Esophagus muscularis mucosa (tissue), 4 donors: ENCODE results near the gene TENT4B. TPM values are rescaled to one million over a fixed set of nuclear protein-coding genes. Genes with fewer than 3 reads are reported as not detected.

Source experiments
- DNase-seq: peaks from one replicate; pipeline ENCODE4 v3.0.0-alpha.2; 2017; ENCODE audit errors: extremely low spot score
- H3K27ac ChIP-seq, 4 donors: fragments of 200-600 bp; sonication (generic); replicated peaks in 1 of 4; 1 replicate in 3 of 4; 2 replicates in 1 of 4; pipeline ENCODE4 v1.5.1; 2016 to 2019; ENCODE audit warnings: mild to moderate bottlenecking in 1 of 4
- H3K27me3 ChIP-seq, 4 donors: fragments of 200-600 bp; sonication (generic); one replicate each; pipeline versions ENCODE4 v1.5.1 to v1.6.0; 2016 to 2019
- H3K36me3 ChIP-seq, 4 donors: fragments of 200-600 bp; sonication (generic); one replicate each; pipeline ENCODE4 v1.5.1; 2016 to 2019
- H3K4me1 ChIP-seq, 4 donors: fragments of 200-600 bp; sonication (generic); one replicate each; pipeline ENCODE4 v1.5.1; 2016 to 2019
- H3K4me3 ChIP-seq, 4 donors: fragments of 200-600 bp; sonication (generic); 1 replicate in 2 of 4; 2 replicates in 2 of 4; pipeline ENCODE4 v1.5.1; 2016 to 2019; ENCODE audit warnings: mild to moderate bottlenecking in 4 of 4, moderate library complexity in 1 of 4
- H3K9me3 ChIP-seq, 4 donors: fragments of 200-600 bp; sonication (generic); 1 replicate in 3 of 4; 2 replicates in 1 of 4; pipeline ENCODE4 v1.5.1; 2016 to 2019
- EP300 ChIP-seq: sonication (generic); formaldehyde crosslinking; IDR thresholded peaks from one replicate; pipeline ENCODE4 v1.6.1; 2017; ENCODE audit warnings: antibody characterized with exemption
- POLR2A ChIP-seq: fragments of 450-650 bp; IDR thresholded peaks from one replicate; pipeline ENCODE4 v1.6.1; 2017; ENCODE audit warnings: antibody characterized with exemption, moderate library complexity, mild to moderate bottlenecking, low read depth
- POLR2AphosphoS5 ChIP-seq, 2 donors: sonication (generic); formaldehyde crosslinking; IDR thresholded peaks; one replicate each; pipeline ENCODE4 v1.6.1; 2017; ENCODE audit warnings: antibody characterized with exemption in 2 of 2
- WGBS: methylation state at CpG from one replicate; pipeline ENCODE4 v1.1.5; 2018; 5-methylcytosine and 5-hydroxymethylcytosine counted together
- intact Hi-C: fragments of 100-400 bp; cut with DNase I; formaldehyde crosslinking; loops from one replicate; pipeline ENCODE4 v1.15.1; 2023
- total RNA-seq, 4 donors: library from RNA; depleted of rRNA; stranded (reverse); fragments of >200 nt; gene quantifications; one replicate each; pipeline versions ENCODE4 v1.1.0 to v1.2.1, GENCODE V29; 2016
- TF ChIP-seq, protein P1 (sequence below), 3 experiments: fragments of 200-600 bp in 2 of 3; fragments of 450-650 bp in 1 of 3; sonication (generic) in 2 of 3; IDR thresholded peaks; one replicate each; pipeline ENCODE4 v1.5.1; 2017 to 2019; ENCODE audit warnings: antibody characterized with exemption in 3 of 3, mild to moderate bottlenecking in 2 of 3, moderate library complexity in 1 of 3

Gene TENT4B
- total RNA-seq, 4 donors from 2014 or later = 9.9 to 18.3 (median 16.7) TPM

DNA sequence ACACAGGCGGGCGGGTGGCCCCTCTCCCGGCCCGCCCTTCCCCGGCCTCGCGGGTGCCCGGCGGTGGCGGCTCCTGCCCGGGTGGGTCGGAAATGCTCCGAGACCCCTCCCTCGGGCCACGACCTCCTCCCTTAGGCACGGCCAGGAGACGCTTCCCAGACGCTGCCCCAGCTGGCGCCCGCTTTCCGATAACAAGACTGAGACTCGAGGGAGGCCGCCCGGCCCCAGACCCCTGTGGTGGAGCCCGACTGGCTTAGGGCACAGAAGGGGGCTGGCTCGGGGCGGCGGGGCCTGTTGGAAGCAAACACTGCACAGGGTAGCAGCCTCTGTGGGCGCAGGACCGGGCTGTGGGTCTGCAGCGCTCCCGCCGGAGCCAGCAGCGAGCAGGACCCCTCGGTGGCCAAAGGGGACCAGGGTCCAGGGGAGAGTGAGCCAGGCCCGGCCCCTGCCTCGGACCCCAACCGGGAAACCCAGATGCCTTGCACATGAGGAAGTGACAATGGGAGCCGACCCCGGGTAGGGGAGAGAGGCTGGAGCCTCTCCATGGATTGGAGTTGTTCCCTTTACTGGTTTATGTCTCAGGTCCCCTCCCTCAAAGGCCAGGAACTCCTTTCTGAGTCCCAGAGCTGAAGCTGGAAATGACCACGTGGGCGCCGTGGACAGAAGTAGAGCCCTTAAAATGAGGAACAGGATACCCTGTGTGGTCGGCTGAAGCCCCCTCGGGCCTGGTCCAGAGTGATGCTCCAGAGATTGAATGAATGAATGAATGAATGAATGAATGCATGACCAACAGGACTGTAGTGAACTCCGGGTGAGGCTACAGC lies 93.4 kb downstream of the TENT4B start:
- peaks cover 4 to 31% (median 25%) of the 10 kb centered on the region in 4 donors for H3K4me1 ChIP-seq
- peak overlapping the region; percentile 1 to 68 (median 64) for H3K27ac ChIP-seq
- peaks cover 0 to 12% (median 0%) of the 10 kb centered on the region in 4 donors for H3K27me3 ChIP-seq
- TF ChIP-seq POLR2AphosphoS5 (IDR thresholded peaks at IDR 0.05) (no peak), POLR2A (no peak), EP300 (no peak)
- TF ChIP-seq, protein P1, sequence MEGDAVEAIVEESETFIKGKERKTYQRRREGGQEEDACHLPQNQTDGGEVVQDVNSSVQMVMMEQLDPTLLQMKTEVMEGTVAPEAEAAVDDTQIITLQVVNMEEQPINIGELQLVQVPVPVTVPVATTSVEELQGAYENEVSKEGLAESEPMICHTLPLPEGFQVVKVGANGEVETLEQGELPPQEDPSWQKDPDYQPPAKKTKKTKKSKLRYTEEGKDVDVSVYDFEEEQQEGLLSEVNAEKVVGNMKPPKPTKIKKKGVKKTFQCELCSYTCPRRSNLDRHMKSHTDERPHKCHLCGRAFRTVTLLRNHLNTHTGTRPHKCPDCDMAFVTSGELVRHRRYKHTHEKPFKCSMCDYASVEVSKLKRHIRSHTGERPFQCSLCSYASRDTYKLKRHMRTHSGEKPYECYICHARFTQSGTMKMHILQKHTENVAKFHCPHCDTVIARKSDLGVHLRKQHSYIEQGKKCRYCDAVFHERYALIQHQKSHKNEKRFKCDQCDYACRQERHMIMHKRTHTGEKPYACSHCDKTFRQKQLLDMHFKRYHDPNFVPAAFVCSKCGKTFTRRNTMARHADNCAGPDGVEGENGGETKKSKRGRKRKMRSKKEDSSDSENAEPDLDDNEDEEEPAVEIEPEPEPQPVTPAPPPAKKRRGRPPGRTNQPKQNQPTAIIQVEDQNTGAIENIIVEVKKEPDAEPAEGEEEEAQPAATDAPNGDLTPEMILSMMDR (IDR thresholded peaks at IDR 0.05) = no peak
- peak overlapping the region; percentile 68 to 72 (median 70) for H3K4me3 ChIP-seq
- intact Hi-C loops = loop anchor here (5.0 to 10.0 kb wide), 2 partner anchors 121 to 418 kb away; partner anchors contain the start of gene BRD7
- DNase-seq = no peak
- 37% methylated on average over 11 of the region's 46 CpGs for WGBS
- H3K9me3 ChIP-seq = no peaks in the 10 kb centered on the region
- H3K36me3 ChIP-seq = no peaks in the 10 kb centered on the region

DNA sequence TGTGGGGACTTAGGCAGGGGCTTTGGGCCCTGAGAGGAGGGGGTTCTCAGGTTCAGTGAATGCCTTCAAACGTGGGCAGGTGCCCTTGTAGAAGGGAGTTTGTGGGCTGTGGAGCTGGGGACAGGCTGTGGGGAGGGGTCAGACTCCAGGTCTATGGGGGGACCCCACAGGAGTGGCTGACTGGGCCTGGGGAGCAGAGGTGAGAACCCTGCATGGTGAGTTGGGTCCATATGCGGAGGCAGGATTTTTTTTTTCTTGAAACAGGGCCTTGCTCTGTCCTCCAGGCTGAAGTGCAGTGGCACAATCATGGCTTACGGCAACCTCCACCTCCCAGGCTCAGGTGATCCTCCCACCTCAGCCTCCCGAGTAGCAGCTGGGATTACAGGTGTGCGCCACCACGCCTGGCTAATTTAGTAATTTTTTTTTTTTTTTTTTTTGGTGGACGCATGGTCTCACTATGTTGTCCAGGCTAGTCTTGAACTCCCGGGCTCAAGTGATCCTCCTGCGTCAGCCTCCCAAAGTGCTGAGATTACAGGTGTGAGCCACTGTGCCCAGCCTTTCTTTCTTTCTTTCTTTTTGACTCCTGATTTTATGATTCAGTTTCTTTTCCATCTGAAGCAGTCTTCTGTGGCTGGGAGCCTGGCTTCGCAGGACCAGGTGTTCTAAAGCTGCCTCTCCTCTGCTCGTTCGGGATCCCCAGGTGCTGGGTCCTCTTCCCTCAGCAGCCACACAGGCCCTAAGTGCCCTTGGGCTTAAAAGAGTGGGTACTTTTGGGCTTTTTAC lies 94.2 kb downstream of the TENT4B start:
- 96% methylated on average over 11 of the region's 12 CpGs for WGBS
- Histone ChIP-seq H3K27ac (peak overlapping the region in 1 of 4 donors; percentile 64), H3K27me3 (peaks cover 0 to 12% (median 0%) of the 10 kb centered on the region in 4 donors), H3K4me3 (peak overlapping the region in 2 of 4 donors; percentile 68 to 69), H3K36me3 (no peaks in the 10 kb centered on the region), H3K9me3 (no peaks in the 10 kb centered on the region), H3K4me1 (peaks cover 4 to 38% (median 33%) of the 10 kb centered on the region in 4 donors)
- TF ChIP-seq POLR2A (no peak), POLR2AphosphoS5 (IDR thresholded peaks at IDR 0.05) (no peak), EP300 (no peak)
- TF ChIP-seq, protein P1 (IDR thresholded peaks at IDR 0.05) = no peak
- intact Hi-C loops = loop anchor here (5.0 to 10.0 kb wide), 2 partner anchors 120 to 417 kb away; partner anchors contain the start of gene BRD7
- DNase-seq = no peak

DNA sequence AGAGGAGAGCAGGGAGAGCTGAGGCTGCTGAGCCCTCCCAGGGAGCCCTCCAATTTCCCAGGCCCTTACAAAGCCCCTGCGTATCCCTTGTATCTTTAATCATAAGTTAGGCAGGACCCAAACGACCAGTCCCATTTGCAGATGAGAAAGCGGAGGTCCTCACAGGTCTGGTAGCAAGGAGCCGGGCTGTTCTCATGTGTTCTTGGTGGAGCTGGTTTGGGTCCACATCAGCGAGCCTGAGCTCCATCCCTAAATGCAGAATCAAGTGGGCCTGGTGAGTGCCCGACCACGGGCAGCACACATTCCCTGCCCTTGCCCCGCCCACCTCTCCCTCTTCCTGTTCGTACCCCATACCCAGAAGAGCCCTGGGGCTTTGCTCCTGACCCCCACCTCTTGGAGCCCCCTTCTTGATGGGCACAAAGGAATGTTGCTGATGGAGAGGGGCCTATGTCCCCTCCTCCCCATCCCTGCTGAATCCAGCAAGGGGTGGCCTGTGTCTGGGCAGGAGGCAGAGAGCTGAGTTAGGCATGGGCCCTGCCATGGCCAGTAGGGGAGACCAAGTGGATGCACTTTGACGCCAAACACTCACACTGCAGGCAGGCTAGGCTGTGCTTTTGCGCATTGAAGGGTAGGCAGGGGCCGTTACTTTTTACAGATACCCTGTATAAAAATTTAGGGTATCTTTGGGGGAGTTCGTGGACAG lies 95.0 kb downstream of the TENT4B start:
- Histone ChIP-seq H3K9me3 (no peaks in the 10 kb centered on the region), H3K36me3 (no peaks in the 10 kb centered on the region), H3K4me1 (peaks cover 4 to 38% (median 34%) of the 10 kb centered on the region in 4 donors), H3K27ac (no peak overlapping the region), H3K27me3 (peaks cover 0 to 10% (median 0%) of the 10 kb centered on the region in 4 donors), H3K4me3 (no peak overlapping the region)
- intact Hi-C loops = loop anchor here (5.0 to 10.0 kb wide), 2 partner anchors 119 to 417 kb away; partner anchors contain the start of gene BRD7
- no peak for DNase-seq
- TF ChIP-seq EP300 (no peak), POLR2A (no peak), POLR2AphosphoS5 (IDR thresholded peaks at IDR 0.05) (no peak)
- TF ChIP-seq, protein P1 (IDR thresholded peaks at IDR 0.05) = no peak
- 91% methylated on average over 13 of the region's 13 CpGs for WGBS

DNA sequence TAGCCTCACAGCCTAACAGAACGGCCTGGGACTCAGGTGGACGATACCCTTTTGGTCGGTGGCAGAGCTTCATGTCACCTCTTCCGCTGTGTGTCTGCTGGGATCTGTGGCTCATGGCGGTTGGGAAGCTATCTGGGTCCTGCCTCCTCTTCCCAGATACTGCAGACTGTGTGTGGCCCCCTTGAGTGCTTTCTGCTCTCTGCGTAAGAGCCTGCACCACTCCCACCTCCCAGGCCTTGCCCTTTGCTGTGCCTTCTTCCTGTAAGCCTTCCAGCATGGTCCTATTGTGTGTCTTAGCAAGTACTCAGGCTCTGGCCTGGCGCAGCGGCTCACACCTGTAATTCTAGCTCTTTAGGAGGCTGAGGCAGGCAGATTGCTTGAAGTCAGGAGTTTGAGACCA lies 95.7 kb downstream of the TENT4B start:
- Histone ChIP-seq H3K4me3 (no peak overlapping the region), H3K4me1 (peaks cover 4 to 38% (median 34%) of the 10 kb centered on the region in 4 donors), H3K36me3 (no peaks in the 10 kb centered on the region), H3K9me3 (no peaks in the 10 kb centered on the region), H3K27ac (no peak overlapping the region), H3K27me3 (peaks cover 0 to 8% (median 0%) of the 10 kb centered on the region in 4 donors)
- intact Hi-C loops = loop anchor here (5.0 to 10.0 kb wide), 2 partner anchors 118 to 416 kb away; partner anchors contain the start of gene BRD7
- DNase-seq = no peak
- TF ChIP-seq EP300 (no peak), POLR2A (no peak), POLR2AphosphoS5 (IDR thresholded peaks at IDR 0.05) (no peak)
- TF ChIP-seq, protein P1 (IDR thresholded peaks at IDR 0.05) = no peak
- 93% methylated on average over 2 of the region's 8 CpGs for WGBS
